D721Med (cell line): ENCODE results near the gene MKRN2.

Experiments used
- DNase-seq: peaks from one replicate; pipeline ENCODE4 v3.0.0; 2011; ENCODE audit warnings: low spot score; ENCODE audit not compliant: insufficient read length
- FAIRE-seq: peaks from 2 replicates; lab custom pipeline; 2011; peaks lifted over from hg19 to GRCh38; lab: Jason Lieb, UNC
- CTCF ChIP-seq: IDR thresholded peaks from 2 replicates; pipeline ENCODE4 v1.5.1; 2012; ENCODE audit warnings: mild to moderate bottlenecking, control low read depth; ENCODE audit not compliant: insufficient read depth; ENCODE audit errors: missing control alignments

The MKRN2 gene, protein sequence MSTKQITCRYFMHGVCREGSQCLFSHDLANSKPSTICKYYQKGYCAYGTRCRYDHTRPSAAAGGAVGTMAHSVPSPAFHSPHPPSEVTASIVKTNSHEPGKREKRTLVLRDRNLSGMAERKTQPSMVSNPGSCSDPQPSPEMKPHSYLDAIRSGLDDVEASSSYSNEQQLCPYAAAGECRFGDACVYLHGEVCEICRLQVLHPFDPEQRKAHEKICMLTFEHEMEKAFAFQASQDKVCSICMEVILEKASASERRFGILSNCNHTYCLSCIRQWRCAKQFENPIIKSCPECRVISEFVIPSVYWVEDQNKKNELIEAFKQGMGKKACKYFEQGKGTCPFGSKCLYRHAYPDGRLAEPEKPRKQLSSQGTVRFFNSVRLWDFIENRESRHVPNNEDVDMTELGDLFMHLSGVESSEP

DNA sequence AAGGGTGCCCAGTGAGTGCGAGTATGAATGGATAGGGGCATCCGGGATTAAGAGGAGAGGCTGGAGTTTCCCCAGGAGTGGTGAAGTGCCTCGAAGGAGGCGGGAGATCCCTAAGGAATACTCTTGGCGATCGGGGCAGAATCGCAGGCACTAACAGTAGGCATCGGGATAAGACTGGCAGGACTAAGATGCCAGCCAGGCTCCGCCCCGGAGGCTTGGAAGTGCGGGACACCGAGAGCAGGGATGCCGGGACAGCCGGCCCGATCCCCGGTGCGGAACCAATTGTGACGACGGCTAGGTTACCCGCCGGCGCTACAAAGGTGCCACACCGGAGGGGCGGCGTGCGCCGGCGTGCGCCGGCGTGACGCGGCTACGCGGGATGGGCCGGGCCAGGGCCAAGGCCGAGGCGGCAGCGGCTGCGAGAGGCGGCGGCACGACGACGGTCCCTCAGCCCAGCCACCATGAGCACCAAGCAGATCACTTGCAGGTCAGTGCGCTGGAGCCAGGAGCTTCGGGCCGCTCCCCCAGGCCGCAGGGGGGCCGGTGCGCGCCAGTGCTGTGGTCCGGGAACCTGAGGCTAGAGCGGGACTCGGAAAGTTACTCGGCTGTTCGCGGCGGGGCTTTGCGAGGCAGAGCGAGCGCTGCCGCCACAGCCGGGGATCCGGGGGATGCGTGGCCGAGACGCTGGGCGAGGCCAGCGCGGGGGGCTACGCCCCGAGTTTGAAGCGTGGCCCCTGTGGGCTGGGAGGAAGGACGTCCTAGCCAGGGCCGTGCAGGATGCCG, at the start of gene MKRN2:
MKRN2 (plus strand) TSS at position 398 of the 783 bp plus-strand sequence; CDS start at position 462, 64 bp downstream.
- FAIRE-seq (no peak), DNase-seq (peak; percentile 59)
- TF ChIP-seq CTCF = no peak

GRCh38 chr3:12507591-12508281, 49.2 kb upstream of the MKRN2 start:
- no peak for FAIRE-seq
- TF ChIP-seq CTCF = no peak
- no peak for DNase-seq

- FAIRE-seq (no peak), DNase-seq (no peak)
- TF ChIP-seq CTCF = no peak
Measured at GRCh38 chr3:12508291-12508700, 48.6 kb upstream of the MKRN2 start.

- no peak for FAIRE-seq
- no peak for DNase-seq
- no peak for TF ChIP-seq CTCF
Measured at GRCh38 chr3:12509466-12509865, 47.4 kb upstream of the MKRN2 start.

DNA sequence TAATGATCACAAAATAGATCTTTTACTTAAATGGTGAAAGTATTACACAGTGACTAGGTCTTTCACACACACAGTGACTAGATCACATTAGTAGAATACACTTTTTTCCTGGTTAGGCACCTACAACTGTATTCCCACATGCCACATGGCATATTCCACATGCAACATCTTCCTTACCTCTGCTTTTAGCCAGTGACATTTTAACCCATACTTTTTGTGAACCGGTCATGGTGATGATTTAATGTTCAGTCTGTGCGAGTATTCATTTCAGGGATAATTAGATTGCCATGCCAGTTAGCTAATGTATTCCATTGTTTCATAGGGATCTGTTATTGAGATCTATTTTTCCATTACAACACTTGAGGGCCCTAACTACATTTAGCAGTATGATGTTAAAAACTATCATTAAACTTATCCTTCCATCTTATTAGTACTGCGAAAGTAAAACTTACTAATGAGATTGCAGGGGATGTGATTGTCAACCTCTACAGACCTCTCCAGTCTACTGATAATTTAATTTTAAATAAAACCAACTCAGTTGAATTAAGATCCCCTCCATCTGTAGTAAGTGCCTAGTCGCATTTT, 44.3 kb upstream of the MKRN2 start:
- TF ChIP-seq CTCF = no peak
- DNase-seq (no peak), FAIRE-seq (no peak)

DNA sequence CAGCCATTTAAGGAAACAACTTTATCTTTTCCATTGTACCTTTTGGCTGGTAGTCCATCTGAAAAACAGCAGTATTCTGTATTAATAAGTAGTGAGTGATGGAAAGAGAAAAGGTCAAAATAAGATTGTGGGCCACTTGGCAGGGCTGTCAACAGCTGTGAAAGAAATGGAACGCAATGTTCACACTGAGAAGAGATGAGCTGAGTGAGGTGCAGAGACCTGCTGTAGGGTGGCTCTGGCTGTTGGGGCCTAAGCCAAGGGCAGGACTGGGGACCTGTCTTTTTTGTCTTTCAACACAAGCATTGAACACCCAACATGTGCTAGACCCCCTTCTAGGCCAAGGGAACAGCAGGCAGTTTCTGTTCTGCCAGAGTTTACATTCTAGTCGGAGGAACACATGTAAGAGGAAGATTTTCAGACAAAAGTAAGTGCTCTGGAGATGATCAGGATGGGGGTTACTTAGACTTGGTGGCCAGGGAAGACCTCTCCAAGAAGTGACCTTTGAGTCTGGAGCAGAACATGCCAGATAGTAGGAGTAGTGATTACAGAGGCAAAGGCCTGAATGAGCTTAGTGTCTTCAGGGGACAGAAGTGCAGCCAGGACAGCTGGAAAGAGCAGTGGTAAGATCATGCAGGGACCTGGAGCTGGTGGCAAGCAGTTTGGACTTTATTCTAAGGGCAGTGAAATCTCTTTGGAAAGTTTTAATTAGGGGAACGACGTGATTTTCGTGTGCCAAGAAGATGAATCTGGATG, 43.0 kb upstream of the MKRN2 start:
- no peak for TF ChIP-seq CTCF
- DNase-seq (no peak), FAIRE-seq (no peak)
